Stimulated activated CD4-positive, alpha-beta T cell treated with anti-CD3 and anti-CD28 coated beads, Interleukin-1b, Interleukin-23, amount 100 ng/mL, for 4 hours (primary cell): ENCODE results near the gene FGF22.
"Not testable (repeated sequence)": the region's sequence is repeated elsewhere in the genome, so short reads cannot be mapped to it uniquely, and the experiment has no call there.

ENCODE experiments used
- DNase-seq, 2 donors: peaks; one replicate each; pipeline ENCODE4 v3.0.0-alpha.2; 2020; ENCODE audit warnings: low read depth in 2 of 2

FGF22 gene

DNA sequence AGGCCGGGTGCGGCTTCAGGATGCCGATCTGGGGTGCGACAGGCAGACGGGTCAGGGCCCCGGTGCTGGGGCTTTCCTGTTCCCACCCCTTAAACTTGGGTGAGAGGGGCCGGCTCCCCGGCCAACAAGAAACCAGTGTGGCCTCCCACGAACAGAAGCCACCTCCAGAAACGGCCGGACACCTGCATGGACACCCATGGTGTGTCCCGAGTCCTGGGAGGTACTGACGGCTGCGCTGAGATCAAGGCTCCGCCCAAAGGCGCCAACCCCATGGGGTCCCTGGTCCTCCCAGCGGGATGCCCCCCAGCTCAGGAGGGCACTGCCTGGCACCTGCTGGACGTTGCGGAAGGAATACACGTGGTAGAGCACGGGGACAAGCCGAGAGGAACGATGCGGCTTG is 17.9 kb upstream of the FGF22 start:
- DNase-seq, result no peak

DNA sequence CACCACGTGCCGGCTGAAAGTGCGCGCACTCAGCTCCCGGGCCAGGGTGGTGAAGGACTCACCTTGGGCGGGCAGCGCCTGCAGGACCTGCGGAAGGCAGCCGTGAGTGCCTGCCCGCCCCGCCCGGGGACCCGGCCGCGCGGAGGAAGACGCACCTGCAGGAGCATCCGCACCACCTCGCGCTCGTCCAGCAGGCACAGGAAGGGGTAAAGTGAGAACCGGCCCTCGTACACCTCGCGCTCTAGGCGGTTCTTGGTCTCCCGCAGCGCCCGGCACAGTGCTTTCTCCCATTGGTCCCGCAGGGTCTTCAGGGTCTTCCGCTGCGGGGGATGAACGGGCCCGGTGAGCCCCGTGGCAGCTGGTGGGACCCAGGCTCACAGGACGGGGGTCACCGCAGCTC is 17.0 kb upstream of the FGF22 start:
- DNase-seq, result no peak

DNA sequence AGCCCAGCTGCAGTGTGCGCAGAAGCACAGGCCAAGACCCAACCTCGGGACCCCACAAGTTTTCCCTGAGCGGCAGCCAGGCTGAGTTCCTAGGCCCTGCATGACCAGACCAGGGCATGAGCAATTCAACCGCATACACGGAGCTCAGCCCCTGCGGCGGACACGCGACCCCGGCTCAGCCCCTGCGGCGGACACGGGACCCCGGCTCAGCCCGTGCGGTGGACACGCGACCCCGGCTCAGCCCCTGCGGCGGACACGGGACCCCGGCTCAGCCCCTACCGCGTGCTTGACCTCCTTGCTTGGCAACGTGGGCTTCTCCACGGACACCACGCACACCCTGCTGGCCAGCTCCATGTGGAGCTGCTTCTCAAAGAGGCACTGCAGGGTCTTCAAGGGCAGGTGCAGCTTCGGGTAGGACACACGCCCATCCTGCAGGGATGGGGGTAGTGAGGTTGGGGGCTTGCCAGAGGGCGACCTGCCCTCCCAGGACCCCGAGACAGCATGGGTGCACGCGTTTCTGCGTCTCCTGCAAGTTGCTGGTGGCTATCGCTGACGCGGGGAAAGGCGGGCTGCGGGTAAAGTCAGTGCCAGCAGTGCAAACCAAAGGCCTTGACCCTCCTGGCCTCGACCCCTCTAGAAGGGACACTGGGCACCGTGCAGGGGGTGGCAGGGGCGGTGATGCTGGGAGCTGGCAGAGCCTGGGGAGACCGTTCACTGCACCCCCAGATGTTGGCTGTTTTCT is 16.3 kb upstream of the FGF22 start:
- DNase-seq, result no peak

DNA sequence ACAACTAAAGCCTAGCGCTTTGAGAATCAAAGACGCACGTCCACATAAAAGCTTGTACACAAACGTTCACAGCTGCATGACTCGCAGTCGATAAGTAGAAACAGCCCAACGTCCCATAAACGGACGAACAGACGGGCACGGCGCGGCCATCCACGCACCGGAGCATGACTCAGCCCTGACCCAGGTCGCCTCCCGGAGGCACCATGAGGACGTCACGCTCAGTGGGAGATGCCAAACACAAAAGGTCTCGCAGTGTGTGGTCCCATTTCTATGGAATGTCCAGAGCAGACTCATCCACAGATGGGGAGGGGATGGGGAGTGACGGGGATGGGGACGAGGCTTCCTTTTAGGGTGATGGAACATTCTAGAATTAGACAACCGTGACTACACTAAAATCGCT is 15.7 kb upstream of the FGF22 start:
- no peak for DNase-seq

GRCh38 chr19:624433-625109 is 15.1 kb upstream of the FGF22 start:
- no peak for DNase-seq

- no peak for DNase-seq
Observed at GRCh38 chr19:625257-625656, 14.4 kb upstream of the FGF22 start.

GRCh38 chr19:626566-626965 is 13.1 kb upstream of the FGF22 start:
- DNase-seq, result not testable (repeated sequence)

- DNase-seq, result no peak
Observed at GRCh38 chr19:628168-628567, 11.5 kb upstream of the FGF22 start.

DNA sequence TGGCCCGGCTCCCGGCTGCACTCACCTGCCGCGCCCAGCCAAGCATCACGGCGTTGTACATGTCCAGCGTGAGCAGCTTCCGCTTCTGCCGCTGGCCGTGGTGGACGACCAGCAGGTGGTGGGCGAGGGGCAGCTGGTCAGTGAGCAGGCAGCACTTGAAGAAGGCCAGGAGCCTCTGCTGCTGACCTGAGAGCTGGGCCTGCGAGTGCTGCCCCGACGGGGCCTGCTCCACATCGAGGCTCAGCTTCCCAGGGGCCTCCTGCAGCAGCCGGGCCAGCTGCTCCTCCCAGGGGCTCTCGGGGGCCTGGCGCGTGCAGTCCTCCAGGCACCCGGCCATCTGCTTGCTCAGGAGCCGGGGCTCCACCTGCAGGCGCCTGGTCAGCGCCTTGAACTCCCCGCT is 10.2 kb upstream of the FGF22 start:
- DNase-seq, result not testable (repeated sequence)

DNA sequence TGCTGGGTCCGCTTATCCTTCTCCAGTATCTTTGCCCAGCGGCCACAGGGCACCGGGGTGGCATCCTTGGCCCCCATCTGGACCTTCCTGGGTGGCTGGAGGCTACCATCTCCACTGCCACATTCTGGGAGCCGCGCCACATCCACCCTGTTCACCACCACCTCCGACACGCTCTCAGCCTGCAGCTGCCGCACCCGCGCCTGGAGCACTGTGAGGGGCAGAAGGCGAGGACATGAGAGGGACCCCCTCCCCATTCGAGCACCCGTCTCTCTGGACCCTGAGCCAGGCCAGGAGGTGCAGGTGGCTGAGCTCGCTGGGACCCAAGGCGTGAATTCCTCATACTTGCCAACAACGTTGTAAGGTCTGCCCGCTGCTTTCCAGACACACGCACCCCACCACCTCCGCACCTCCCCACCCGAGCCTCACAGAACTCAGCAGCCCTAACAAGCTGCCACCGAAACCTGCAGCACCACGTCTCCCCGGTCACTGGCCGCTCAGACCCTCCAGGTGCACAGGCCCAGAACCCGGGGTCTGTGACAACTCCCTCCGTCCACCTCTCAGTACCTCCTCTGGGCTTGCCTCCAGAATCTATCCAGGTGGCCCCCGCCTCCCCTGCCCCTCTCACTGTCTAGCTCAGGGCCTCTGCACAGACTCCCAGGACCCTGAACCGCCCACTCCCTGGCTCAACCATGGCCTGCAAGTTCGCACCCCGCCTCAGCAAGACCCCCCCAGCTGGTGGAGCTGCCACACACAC is 9.5 kb upstream of the FGF22 start:
- DNase-seq, result no peak

- peak in 1 of 2 donors; percentile 43 for DNase-seq
Observed at GRCh38 chr19:632579-633067, 7.1 kb upstream of the FGF22 start.

DNA sequence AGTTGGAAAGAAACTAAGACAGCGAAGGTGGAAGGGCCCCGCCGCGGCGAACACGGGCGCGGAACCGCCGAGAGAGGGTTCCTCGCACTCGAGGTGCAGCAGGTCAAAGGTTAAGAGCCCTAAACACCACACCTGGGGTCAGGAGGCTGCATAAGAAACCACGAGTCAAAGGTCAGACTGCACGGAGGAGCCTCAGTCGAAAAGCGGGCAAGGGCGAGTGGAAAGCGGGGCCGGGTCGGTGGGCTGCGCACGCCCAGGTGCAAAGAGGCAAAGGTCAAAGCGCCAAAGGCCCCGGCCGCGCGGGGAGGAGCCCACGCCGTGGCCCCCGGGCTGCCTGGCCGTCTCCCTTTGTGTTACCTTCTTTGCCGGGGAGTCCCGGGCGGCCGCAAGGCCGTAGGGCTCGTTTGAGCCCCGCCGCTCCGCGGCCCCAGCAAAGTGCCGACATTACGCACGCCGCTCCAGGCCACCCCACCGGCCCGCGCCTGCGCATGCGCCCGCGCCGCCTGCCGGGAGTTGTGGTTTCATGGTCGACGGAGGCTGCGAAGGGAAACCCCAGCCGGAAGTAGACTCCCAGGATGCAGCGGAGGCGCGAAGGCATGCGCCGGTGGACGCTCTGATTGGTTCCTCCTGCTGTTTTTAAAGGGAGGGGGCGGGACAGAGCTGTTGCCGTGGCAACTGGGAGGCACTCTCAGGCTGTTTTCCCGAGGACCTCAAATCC is 6.5 kb upstream of the FGF22 start, which contains the start of gene POLRMT:
TSS of gene POLRMT (minus strand) at position 470 of the 718 bp plus-strand sequence. CDS start at position 445, 25 bp downstream.
- DNase-seq, result peak; percentile 87 to 92

DNA sequence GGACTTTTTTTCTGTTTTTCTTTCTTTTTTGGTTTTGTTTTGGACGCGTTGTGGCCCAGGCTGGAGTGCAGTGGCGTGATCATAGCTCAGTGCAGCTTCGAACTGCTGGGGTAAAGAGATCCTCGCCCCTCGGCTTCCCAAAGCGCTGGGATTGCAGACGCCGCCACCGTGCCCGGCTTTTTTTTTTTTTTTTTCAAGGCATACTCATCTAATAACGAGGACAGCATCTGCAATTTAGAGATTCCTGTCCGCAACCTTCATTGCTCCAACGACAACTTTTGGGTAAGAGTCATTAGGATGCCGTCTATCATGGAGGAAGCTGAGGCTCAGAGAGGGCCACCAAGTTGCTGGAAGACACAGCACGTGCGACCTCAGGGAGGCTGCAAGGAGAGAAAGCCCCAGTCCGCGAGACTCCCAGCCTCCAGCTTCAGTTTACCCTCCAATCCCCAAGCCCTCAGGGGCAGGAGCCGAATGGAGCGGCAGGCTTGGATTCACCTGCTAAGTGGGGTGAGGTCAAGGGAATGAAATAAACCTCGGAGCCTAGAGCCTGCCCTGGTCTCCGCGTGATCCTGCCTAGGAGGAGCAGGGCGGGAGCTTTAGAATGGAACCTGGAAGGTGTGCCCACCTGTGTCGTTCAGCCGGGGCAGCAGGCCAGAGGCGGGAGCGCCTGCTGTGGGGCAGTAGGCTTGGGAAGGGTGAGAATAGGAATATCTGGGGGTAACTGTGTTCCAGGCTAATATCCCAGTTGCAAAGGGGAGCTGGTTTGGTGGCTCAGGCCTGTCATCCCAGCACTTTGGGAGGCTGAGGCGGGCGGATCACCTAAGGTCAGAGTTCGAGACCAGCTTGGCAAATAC is 5.7 kb upstream of the FGF22 start:
- no peak for DNase-seq

DNA sequence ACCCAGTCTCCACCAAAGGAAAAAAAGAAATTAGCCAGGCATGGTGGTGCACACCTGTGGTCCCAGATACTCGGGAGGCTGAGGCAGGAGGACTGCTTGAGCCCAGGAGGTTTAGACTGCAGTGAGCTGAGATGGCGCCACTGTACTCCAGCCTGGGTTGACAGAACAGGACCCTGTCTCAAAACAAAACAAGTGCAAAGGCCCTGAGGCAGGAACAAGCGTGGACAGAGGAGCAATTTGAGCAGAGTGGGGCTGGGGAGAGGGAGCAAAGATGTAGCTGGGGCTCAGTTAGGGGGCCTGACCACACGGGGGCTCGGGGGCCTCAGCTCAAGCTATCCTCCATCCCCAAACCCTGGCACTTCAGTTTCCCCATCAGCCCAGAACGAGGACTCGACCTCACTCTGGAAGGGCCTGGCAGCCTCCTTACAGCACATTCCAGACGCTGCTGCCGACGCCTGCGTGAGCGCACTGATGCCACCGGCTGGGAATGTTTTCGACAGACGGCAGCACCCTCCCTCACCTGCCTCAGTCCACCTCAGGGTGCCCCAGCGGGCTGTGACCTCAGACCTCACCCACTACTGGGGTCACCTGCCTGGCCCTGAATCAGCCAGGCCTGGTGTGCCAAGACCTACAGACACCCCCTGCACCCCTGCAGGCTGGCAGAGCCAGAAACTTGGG is 4.6 kb upstream of the FGF22 start:
- no peak for DNase-seq

DNA sequence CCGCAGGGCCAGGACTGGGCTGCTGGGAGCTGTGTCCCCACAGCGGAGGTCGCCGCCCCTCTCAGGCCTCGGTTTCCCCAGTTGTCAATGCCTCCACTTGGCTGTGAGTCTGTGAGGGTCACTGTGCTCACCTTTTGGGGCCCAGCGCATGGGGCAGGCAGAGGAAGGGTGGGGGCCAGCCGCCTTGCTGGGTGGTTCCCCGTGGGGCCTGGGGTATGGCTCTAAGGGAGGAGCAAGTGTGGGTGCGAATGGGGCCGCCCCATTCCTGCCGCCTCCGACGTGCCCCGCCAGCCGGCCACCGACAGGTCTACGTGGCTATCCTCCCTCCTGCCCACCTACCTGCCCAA is 800 bp upstream of the FGF22 start:
- DNase-seq, result no peak

DNA sequence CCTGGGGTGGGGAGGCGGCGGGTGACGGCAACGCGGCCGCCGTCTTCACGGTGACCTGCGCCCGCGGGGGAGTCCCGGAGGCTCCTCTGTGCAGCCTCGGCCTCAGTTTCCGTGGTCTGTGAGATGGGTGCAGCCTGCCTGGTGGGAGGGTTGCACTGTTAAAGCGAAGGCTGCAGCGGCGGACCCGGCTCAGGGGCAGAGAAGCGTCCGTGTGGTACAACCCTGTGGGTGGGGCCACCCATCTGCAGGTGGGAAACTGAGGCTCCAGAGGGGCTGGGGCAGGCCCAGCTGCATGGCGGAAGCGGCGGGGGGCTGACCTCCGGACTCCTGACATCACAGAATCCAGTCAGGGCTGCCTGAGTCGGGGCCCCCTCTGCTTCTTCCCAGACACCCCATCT is 481 bp downstream of the FGF22 start:
- no peak for DNase-seq

- no peak for DNase-seq
Observed at GRCh38 chr19:640606-641189, 1.0 kb downstream of the FGF22 start.

DNA sequence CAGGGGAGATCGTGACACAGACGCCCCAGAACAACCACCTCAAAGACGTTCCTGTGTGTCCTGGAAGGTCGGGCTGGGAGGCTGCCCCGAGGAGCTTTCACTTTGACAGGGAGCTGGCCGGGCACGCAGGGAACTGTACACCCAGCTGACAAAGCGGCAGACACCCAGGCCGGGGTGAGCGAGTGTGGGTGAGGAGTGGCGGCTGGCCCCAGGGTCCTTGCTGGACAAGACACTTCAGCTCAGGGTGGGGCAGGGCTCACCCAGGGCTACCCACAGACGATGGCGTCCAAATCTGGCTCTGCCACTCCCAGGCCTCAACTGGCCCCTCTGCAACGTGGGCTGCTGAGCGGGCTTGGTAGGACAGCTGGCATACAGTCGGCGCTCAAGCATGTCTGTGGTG is 2.0 kb downstream of the FGF22 start:
- no peak for DNase-seq

GRCh38 chr19:642767-643727 is 3.4 kb downstream of the FGF22 start:
- no peak for DNase-seq
